ENCODE results near the gene GUCY1A1. TPM values are rescaled to one million over a fixed set of nuclear protein-coding genes. Genes with fewer than 3 reads are reported as not detected.
"Not testable (repeated sequence)": the region's sequence is repeated elsewhere in the genome, so short reads cannot be mapped to it uniquely, and the experiment has no call there.

GUCY1A1 gene
- total RNA-seq, 2 experiments from 2014 or later = not detected

- Histone ChIP-seq H3K36me3 (ENCODE audit: insufficient read depth, low read length) (no peaks in the 10 kb centered on the region), H3K4me3 (ENCODE audit: low read depth, low read length, poor library complexity, severe bottlenecking) (no peak overlapping the region), H3K4me2 (ENCODE audit: low read length) (no peak overlapping the region), H4K20me1 (ENCODE audit: insufficient read depth, low read length) (no peaks in the 10 kb centered on the region), H3K79me2 (ENCODE audit: insufficient read depth, low read depth, low read length) (no peaks in the 10 kb centered on the region), H3K9me2 (ENCODE audit: insufficient read depth, low read length) (no peaks in the 10 kb centered on the region), H2AFZ (ENCODE audit: low read length) (no peak overlapping the region), H3K4me1 (ENCODE audit: insufficient read depth, low read length, poor library complexity, severe bottlenecking) (no peaks in the 10 kb centered on the region), H3K9me3 (ENCODE audit: low read length) (no peaks in the 10 kb centered on the region), H3K27ac (ENCODE audit: low read depth, low read length, poor library complexity, severe bottlenecking) (no peak overlapping the region)
- TF ChIP-seq CTCF (conservative IDR thresholded peaks at IDR 0.05; ENCODE audit: low read length) (no peak), EZH2phosphoT487 (IDR thresholded peaks at IDR 0.05; ENCODE audit: borderline replicate concordance, low read depth, low read length) (no peak)
- CTCF ChIA-PET (ENCODE audit: unreplicated experiment) = no interaction called here
- POLR2A ChIA-PET = interaction anchor here (0.6 kb wide), 1 partner anchor 15 kb away, joined by 4 read pairs; no protein-coding TSS in a partner anchor
- BruUV-seq (replicated peaks) = no TSS peak
- no peak for DNase-seq (ENCODE audit: low spot score)
- intact Hi-C loops (cut with micrococcal nuclease; ENCODE audit: unreplicated experiment) = no loop called here
Observed at GRCh38 chr4:155646001-155646400, 20.6 kb upstream of the GUCY1A1 start.

- H4K20me1 ChIP-seq (ENCODE audit: insufficient read depth, low read length); H3K36me3 ChIP-seq (ENCODE audit: insufficient read depth, low read length); CTCF ChIA-PET (ENCODE audit: unreplicated experiment); H3K4me1 ChIP-seq (ENCODE audit: insufficient read depth, low read length, poor library complexity, severe bottlenecking); intact Hi-C loops (cut with micrococcal nuclease; ENCODE audit: unreplicated experiment); H2AFZ ChIP-seq (ENCODE audit: low read length); POLR2A ChIA-PET; H3K9me3 ChIP-seq (ENCODE audit: low read length); BruUV-seq (replicated peaks); H3K4me2 ChIP-seq (ENCODE audit: low read length); H3K4me3 ChIP-seq (ENCODE audit: low read depth, low read length, poor library complexity, severe bottlenecking); H3K9me2 ChIP-seq (ENCODE audit: insufficient read depth, low read length); DNase-seq (ENCODE audit: low spot score); H3K27ac ChIP-seq (ENCODE audit: low read depth, low read length, poor library complexity, severe bottlenecking); H3K79me2 ChIP-seq (ENCODE audit: insufficient read depth, low read depth, low read length): not testable (repeated sequence)
Observed at GRCh38 chr4:155650785-155651184, 15.9 kb upstream of the GUCY1A1 start.

- BruUV-seq (replicated peaks) = no TSS peak
- no peak for DNase-seq (ENCODE audit: low spot score)
- H3K9me2 ChIP-seq (ENCODE audit: insufficient read depth, low read length) = no peaks in the 10 kb centered on the region
- intact Hi-C loops (cut with micrococcal nuclease; ENCODE audit: unreplicated experiment) = no loop called here
- H3K79me2 ChIP-seq (ENCODE audit: insufficient read depth, low read depth, low read length) = no peaks in the 10 kb centered on the region
- H4K20me1 ChIP-seq (ENCODE audit: insufficient read depth, low read length) = no peaks in the 10 kb centered on the region
- H3K9me3 ChIP-seq (ENCODE audit: low read length) = no peaks in the 10 kb centered on the region
- ChIA-PET POLR2A (no interaction called here), CTCF (ENCODE audit: unreplicated experiment) (no interaction called here)
- H3K36me3 ChIP-seq (ENCODE audit: insufficient read depth, low read length) = no peaks in the 10 kb centered on the region
- H3K4me1 ChIP-seq (ENCODE audit: insufficient read depth, low read length, poor library complexity, severe bottlenecking) = no peaks in the 10 kb centered on the region
- no peak overlapping the region for H3K4me3 ChIP-seq (ENCODE audit: low read depth, low read length, poor library complexity, severe bottlenecking)
- no peak for TF ChIP-seq CTCF (conservative IDR thresholded peaks at IDR 0.05; ENCODE audit: low read length)
- TF ChIP-seq EZH2phosphoT487 (IDR thresholded peaks at IDR 0.05; ENCODE audit: borderline replicate concordance, low read depth, low read length) = no peak
- no peak overlapping the region for H3K4me2 ChIP-seq (ENCODE audit: low read length)
- H3K27ac ChIP-seq (ENCODE audit: low read depth, low read length, poor library complexity, severe bottlenecking) = no peak overlapping the region
- no peak overlapping the region for H2AFZ ChIP-seq (ENCODE audit: low read length)
Observed at GRCh38 chr4:155653052-155653451, 13.6 kb upstream of the GUCY1A1 start.
